ENCODE measurements around the gene STAG1.

GRCh38 chr3:136343446-136343845, 408.7 kb downstream of the STAG1 start:
- TF ChIP-seq, protein P1, sequence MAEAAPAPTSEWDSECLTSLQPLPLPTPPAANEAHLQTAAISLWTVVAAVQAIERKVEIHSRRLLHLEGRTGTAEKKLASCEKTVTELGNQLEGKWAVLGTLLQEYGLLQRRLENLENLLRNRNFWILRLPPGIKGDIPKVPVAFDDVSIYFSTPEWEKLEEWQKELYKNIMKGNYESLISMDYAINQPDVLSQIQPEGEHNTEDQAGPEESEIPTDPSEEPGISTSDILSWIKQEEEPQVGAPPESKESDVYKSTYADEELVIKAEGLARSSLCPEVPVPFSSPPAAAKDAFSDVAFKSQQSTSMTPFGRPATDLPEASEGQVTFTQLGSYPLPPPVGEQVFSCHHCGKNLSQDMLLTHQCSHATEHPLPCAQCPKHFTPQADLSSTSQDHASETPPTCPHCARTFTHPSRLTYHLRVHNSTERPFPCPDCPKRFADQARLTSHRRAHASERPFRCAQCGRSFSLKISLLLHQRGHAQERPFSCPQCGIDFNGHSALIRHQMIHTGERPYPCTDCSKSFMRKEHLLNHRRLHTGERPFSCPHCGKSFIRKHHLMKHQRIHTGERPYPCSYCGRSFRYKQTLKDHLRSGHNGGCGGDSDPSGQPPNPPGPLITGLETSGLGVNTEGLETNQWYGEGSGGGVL (tag by site-specific recombination; IDR thresholded peaks at IDR 0.05) = no peak
- TF ChIP-seq ZNF184 (tag by site-specific recombination; IDR thresholded peaks at IDR 0.05) (no peak), ZNF555 (tag by site-specific recombination; conservative IDR thresholded peaks at IDR 0.05) (no peak)
